Hippocampal formation (tissue), 2 donors: Measurements from ENCODE around the gene DISP2.

Experiments
- DNase-seq, 2 donors: peaks; one replicate each; lab custom pipeline; 2025; lab: John Stamatoyannopoulos, UW

DISP2 gene

DNA sequence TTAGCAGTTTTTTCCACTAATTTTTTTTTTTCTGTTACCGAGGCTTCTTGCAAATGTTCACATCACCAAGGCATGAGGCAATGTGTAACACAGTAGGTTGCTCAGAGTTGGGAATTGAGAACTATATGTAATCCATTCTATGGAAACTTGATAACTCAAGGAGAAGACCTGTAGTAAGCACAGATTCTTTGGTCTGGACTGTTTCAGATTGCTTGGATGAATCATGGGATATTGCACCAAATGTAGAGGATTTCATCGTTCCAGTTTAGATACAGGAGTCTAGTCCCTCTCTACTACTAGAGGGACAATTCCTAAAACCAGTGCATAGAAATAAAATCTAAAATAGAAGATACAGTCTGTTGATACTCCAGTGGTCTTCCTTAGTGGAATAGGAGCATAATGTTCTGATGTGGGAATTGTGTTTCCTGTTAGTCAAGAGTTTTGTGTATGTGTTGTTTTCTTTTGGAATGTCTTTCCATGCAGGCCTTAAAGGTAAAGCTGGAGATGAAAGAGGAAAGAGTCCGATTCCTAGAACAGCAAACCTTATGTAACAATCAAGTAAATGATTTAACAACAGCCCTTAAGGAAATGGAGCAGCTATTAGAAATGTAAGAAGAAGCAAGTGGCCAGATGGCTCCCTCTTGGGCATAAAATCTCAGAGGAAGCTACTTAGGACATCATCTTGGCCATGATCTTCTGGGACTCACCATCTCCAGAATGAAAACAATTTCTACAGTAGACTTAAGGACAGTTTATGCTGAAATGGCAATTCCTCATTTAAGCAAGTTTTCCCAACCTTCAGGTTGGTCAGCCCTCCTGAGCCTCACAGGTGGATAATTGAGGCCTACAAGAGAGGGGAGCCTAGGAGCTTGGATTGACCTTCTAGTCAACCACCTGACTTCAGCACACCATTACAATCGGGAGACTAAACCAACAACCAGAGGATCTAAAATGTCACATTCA lies 35.2 kb downstream of the DISP2 start:
- DNase-seq = no peak

DNA sequence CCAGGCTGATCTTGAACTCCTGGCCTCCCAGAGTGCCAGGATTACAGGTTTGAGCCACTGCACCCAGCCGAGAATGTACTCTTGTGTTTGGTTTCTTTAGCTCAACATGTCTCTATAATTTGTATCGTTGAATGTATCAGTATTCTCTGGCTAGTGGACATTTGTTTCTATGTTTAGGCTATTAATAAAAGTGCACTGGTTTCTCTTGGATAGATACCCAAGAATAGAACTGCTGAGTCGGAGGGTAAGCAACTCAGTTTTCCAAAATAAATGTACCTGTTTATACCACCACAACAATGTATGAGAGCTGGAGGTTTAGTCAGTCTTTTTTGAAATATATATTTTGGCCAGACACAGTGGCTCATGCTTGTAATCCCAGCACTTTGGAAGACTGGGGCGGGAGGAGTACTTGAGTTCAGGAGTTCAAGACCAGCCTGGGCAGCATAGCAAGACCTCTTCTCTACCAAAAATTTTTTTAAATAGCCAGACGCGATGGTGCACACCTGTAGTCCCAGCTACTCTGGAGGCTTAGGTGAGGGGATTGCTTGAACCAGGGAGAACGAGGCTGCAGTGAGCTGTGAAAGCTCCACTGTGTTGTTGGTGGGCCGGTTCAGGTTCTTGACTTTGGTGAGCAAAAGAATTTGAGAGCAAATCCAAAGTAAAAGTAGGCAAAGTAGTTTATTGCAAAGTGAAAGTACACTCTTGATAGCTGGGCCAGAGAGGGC lies 39.8 kb downstream of the DISP2 start:
- DNase-seq = no peak

DNA sequence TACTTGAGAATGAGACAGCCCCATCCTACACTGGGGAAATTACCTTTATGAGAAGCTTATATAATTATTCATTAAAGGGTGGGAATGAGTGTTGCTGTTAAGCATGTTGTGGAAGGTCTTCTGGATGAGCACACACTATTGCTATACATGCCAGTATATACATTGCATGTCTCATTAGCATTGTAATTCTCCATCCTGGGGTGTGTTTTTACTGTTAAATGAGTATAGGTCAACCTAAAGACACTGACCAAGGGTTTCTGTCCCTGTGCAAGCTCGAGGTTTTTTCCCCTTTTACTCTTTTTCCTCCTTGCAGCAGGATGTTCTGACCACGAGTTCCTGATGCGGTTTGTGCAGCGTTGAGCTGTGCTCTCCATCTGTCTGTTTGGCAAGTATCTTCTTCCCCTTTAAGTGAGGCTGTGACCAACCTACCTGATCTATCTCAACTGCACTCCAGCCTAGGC lies 40.4 kb downstream of the DISP2 start:
- DNase-seq = peak in 1 of 2 donors; percentile 32

DNA sequence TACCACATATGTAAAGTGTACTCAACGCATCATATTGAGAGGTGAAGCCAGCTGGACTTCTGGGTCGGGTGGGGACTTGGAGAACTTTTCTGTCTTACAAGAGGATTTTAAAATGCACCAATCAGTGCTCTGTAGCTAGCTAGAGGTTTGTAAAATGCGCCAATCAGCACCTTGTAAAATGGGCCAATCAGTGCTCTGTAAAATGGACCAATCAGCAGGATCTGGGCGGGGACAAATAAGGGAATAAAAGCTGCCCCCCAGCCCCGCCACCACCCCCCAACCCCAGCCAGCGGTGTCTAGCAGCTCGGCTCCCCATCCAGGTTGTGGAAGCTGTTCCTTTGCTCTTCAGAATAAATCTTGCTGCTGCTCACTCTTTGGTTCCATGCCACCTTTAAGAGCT lies 41.4 kb downstream of the DISP2 start:
- DNase-seq = no peak

DNA sequence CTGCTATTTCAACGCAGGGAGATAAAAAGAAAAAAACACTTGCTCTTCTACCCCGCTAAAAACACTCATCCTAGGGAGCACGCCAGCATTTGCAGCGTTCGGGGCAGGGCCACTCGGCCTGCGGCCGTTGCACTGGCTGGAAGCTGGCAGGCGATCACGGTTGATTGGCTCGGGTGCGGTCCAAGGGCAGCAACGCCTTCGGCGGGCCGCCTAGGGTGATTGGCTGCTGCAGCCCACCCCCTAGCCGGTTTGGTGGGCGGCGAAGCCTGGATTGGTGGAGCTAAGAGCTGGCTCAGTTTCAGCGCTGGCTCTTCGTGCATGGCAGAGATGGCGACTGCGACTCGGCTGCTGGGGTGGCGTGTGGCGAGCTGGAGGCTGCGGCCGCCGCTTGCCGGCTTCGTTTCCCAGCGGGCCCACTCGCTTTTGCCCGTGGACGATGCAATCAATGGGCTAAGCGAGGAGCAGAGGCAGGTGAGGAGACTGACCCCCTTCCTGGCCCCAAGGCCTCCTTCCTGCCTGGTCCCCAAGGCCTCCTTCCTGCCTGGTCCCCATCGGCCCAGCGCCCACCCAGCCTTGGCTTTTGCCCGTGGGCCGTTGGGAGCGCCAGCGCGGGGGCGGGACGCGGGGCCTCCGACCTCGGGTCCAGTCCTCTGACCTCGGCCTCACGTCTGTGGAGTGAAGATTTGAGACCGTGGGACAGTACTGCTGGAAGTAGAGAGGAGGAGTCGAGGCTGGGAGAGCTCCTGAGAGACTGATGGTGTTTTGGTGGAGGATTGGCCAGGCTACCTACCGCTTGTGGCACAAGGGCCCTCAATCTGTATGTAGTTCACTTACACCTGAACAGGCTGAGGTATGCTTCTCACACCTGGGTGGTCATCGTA lies 47.7 kb downstream of the DISP2 start, which contains the start of gene IVD:
Gene IVD (plus strand): TSS at position 295 of the 881 bp plus-strand sequence. CDS start 33 bp downstream, at position 328.
- DNase-seq = peak; percentile 96 to 98

DNA sequence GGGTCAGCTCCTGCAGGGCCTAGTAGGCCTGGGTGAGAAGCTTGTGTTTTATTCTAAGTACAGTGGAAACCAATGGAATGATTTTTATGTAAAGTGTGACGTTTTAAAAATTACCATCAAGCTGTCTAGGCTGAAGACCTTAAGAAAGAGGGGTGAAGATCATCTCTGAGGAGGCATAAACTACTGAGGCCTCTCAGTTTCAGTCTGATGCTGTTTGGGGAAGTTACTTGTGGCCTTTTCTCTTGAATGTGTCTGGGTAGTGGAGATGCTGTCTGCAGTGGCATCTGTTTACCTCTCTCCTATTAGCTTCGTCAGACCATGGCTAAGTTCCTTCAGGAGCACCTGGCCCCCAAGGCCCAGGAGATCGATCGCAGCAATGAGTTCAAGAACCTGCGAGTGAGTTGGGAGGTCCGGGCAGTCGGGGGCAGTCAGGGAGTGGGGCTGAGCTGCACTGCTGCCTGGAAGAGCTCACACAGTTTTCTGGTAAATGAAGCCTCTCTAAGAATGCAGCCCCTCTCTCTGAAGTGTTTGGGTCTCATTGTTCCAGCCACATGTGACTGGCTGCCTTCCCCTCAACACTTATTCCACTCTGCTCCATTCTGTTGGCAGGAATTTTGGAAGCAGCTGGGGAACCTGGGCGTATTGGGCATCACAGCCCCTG lies 49.4 kb downstream of the DISP2 start:
- no peak for DNase-seq

DNA sequence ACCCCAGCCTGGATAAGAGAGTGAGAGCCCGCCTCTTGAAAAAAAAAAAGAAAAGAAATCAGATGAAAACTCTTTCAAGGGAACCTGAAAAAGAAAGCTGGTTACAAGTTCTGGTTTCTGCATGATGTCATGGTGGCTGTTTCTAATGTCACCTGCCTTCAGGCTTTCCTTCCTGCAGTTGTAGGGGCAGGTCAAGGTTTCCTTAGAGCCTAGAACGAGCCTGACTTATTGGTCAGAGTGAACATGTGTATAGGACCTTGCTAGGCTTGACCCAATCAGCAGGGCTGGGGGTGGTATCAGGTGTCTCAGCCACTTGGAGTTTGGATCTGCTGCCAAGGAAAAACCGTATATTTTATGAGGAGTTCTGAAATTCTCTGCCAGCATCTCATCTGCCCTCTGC lies 51.3 kb downstream of the DISP2 start:
- no peak for DNase-seq

DNA sequence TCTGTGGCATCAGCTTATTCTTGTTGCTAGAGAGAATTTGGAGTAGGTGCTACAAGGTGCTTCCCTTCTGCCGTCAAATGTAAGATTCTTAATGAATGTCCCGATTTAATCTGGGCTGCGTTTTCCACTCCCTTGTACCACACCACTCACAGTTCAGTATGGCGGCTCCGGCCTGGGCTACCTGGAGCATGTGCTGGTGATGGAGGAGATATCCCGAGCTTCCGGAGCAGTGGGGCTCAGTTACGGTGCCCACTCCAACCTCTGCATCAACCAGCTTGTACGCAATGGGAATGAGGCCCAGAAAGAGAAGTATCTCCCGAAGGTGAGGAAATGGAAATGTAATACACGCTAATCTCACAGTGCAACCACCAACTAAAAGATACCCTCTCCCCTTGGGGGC lies 52.5 kb downstream of the DISP2 start:
- DNase-seq = no peak

DNA sequence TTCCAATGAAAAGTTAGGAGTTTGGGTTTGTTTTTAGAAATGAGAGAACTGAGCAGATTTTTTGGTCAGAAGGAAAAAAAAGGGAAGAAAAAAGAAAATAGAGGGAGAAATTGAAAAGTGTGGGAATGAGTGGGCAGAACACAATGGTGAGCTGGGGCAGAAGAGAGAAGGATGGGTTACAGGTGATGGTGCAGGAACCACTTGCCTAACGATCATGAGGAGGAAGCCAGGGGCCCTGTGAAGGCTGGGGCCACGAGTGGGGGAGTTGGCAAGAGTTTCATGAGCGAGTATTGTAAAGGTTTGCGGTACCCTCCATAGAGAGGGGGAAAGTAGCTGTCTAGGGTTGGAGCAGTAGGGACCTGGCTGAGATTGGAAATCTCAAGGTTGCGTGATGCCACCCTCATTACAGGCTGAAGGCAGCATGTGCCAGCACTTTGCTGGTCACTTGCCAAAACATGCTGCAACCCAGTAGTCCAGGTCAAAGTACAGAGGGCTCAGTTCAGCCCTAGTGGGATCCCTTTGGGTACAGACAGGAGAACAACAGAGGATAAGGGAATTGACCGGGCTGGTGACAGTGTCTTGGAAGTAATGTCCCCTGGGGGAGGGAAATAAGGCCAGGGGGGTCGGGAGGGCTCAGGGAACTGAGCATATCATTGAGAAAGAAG lies 54.2 kb downstream of the DISP2 start:
- no peak for DNase-seq

DNA sequence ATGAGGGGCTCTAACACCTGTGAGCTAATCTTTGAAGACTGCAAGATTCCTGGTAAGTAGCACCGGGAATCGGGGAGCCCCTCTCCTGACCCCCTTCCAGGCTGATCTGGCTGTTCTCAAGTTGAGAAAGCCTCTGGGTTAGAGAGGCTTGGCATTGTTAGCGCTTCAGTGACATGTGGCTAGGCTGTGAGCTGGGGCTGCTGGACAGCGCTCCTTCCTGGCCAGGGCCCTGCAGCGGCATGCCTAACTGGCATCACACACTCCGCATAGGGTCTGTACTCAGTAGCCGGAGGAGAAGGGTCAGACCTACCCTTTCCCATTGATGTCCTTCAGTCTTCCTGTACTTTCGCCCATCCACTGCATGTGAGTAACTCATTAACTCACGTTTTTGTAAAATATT lies 55.0 kb downstream of the DISP2 start:
- DNase-seq = no peak

DNA sequence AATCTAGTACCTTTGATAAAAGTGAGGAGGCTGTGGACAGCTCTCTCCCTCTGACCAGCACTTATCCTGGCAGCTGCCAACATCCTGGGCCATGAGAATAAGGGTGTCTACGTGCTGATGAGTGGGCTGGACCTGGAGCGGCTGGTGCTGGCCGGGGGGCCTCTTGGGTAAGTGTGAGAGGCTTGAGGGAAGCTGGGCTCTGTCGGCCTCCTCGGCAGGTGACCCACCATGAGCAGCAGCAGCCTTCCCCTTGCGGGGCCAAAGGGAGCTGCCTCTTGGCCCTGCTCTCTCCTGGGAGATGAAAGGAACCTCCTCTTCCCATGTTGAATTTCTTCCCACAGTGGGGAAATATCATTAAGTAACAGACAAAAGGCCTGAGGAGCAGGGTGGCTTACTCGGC lies 56.8 kb downstream of the DISP2 start:
- no peak for DNase-seq

DNA sequence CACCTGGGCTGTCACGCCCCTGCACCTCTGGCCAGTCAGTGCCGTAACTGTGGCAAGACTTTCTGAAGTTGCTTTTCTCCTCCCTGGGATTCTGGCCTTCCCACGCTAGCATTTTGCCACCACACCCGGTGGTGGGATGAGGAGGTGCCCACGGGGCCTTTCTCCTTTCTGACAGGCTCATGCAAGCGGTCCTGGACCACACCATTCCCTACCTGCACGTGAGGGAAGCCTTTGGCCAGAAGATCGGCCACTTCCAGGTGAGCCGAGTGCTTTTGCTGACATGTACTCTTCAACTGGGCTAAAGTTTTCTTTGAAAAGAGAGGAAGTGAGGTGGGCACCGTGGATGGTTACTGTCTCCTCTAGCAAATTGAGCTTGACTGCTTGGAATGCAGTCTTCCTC lies 57.2 kb downstream of the DISP2 start:
- DNase-seq = no peak

DNA sequence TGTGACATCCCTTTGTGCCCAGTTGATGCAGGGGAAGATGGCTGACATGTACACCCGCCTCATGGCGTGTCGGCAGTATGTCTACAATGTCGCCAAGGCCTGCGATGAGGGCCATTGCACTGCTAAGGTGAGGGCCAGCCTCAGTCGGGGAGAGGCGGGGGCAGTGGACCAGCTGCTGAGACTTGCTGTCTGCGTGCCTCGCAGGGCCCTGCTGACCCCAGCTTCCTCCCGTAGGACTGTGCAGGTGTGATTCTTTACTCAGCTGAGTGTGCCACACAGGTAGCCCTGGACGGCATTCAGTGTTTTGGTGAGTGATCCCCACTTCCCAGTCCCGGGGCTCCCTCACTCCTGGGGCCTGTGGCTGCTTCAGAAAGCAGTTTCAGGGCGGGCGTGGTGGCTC lies 58.0 kb downstream of the DISP2 start:
- DNase-seq = no peak

DNA sequence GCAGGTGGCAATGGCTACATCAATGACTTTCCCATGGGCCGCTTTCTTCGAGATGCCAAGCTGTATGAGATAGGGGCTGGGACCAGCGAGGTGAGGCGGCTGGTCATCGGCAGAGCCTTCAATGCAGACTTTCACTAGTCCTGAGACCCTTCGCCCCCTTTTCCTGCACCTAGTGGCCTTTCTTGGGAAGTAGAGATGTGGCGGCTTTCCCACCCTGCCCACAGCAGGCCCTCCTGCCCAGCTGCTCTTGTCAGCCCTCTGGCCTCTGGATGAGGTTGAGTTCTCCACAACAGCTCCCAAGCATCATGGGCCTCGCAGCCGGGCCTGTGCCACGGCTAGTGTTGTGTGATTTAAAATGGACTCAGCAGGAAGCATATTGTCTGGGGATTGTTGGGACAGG lies 60.1 kb downstream of the DISP2 start:
- no peak for DNase-seq

DNA sequence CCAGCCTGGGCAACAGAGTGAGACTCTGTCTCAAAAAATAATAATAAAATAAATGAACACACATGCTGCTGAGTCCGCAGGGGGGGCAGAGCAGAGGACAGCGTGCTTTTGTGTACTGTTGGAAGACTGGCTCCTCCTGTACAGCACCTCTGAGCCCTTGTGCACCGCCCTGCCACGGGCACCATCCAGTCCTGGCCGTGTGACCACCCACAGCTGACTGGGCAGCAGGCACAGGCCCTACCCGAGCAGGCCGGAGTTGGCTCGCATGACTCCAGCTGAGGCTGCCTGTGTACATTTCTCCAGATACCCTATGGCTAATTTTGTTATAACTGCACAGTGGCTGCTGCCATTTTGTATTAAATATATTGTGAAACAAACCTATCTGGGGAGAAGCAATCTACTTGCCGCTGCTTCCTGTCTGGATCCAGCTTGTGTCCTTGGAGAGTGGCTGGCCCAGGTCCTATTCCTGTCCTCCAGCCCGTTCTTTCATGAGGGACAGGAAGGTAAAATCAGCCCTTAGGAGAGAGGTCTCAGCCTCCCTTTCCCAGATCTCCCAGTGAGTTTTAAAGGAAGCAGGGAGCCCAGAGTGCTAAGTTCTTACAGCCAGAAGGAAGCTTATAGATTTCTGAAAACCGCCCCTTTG lies 62.2 kb downstream of the DISP2 start:
- DNase-seq = no peak

DNA sequence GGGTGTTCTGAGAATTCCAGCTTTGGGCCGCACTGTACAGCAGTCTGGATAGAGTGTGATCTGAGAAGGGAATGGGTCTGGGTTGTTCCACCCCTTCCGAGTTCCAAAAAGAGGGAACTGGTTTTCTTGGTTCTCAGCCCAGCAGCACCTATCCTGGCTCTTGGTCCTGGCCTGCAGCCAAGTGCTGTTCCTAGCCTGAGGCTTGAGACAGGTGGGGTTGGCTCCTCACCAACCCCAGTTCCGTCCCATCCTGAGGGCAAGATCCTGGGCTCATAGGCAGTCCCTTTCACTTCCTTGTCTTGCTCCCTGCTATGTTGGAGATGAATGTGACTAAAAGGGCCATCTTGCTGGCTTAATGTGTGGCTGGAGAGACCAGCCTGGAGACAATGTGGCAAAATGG lies 62.8 kb downstream of the DISP2 start:
- DNase-seq = no peak

DNA sequence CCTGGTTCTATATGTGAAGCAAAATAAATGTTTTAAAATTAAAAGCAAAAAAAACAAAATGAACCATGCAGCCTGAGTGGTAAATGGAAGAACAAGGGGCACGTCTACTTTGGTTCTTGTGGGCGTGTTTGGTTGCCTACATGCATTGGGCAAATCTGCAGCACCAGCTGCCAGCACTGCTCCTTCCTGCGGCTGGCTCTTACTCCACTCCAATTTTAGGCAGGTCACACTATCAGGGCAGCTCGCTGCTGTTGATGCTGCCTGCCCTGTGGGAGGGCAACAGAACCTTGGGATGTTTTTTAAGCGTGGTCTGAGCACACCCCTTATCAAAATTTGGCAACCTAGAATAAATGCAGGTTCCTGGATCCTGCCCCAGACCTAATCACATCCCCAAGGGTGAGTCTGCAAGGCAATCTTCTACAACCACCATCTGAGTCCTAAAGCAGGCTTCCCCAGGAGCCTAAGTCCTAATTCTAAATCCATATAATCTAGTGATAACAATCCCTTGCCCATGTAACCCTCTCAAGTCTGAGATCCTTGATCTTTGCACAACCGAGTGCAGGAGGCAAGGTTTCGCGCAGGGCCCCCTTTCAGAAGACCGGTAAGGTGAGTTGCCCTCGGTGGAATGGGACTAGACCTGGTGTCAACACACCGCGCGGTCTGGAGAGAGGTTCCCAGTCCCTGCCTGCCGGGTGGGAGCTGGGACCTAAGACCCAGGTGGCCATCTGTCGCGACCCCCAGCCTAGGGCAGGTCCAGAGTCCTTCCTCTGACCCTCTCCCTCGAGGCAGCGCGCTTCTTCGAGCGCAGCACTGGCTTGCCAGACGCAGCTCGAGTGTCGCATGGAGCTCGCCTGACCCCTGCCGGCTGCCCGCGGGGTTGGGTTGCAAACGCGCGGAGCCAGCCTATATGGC lies 63.5 kb downstream of the DISP2 start:
- DNase-seq = peak; percentile 40 to 63

DNA sequence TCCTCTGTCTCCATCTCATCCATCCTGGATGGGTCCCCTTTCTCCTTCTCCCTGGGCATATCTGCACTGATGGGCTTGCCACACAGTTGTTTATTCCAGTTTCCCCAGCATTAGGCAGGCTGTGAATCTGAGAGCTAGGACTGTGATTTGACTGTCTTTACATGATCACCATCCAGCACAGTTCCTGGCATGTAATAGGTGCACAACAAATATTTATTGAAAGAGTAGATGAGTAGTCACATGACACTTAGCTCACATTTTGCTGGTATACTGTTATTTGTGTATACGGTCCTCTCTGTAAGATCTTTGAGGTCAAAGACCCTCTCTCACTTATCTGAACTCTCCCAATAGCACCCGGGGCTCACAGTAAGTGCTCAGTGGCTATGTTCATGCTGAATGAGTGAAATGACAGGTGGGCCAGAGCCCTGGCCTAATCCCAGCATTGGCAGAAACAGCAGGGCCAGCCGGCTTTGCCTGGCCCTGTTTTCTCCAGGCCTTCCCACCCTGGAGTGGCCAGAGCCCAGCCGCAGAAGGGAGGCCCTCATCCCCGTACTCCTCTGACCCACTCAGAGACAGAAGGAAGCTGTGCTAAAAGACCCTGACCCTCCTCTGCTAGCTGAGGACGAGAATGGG lies 66.6 kb downstream of the DISP2 start:
- no peak for DNase-seq

DNA sequence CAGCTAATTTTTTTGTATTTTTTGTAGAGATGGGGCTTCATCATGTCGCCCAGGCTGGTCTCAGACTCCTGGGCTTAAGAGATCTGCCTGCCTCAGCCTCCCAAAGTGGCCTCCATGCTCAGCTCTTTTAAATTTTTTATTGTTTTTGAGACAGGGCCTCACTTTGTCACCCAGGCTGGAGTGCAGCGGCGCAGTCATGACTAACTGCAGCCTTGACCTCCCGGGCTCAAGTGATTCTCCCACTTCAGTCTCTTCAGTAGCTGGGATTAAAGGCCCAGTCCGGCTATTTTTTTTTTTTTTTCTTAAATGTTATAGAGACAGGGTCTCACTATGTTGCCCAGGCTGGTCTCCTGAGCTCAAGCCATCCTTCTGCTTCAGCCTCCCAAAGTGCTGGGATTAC lies 67.7 kb downstream of the DISP2 start:
- DNase-seq = no peak
